K562 (cell line): ENCODE results near the gene HDLBP. TPM values are rescaled to one million over a fixed set of nuclear protein-coding genes. Genes with fewer than 3 reads are reported as not detected.
A peak's percentile ranks its signal among the peaks of the same experiment; 100 is the strongest.

ENCODE experiments used
- ATAC-seq: fragments of 200-7000 bp; cut with Tn5 transposase; 3 replicates; pipeline ENCODE4 v1.9.1; 2020; ENCODE audit warnings: moderate library complexity
- BruUV-seq: library from RNA; stranded (reverse); fragments of 400-500 nt; replicated peaks from 2 replicates; lab custom pipeline; 2021; lab: Mats Ljungman, UMichigan
- CTCF ChIA-PET: fragments of 300-600 bp; formaldehyde crosslinking; extraction: SDS; loops from one replicate; lab custom pipeline; 2021; ENCODE audit warnings: low intra/inter-chr PET ratio; lab: Yijun Ruan, JAX
- POLR2A ChIA-PET: fragments of 300-600, 350-650 bp; sonication (Branson Sonifier 250); formaldehyde crosslinking; extraction: SDS; loops from one replicate; lab custom pipeline; 2021; ENCODE audit warnings: antibody characterized with exemption, inconsistent platforms; lab: Yijun Ruan, JAX
- DNase-seq, 4 experiments: peaks; one replicate each; pipeline versions ENCODE4 v3.0.0 to v3.0.0-alpha.2; 2011 to 2018; ENCODE audit warnings: low spot score in 3 of 4, mixed read lengths in 3 of 4; ENCODE audit errors: extremely low read depth in 1 of 4
- FAIRE-seq: peaks from 2 replicates; lab custom pipeline; 2011; peaks lifted over from hg19 to GRCh38; lab: Jason Lieb, UNC
- H2AFZ ChIP-seq: 2 replicates; pipeline ENCODE4 v1.6.0; 2011; ENCODE audit warnings: low read depth, low read length, control low read depth, inconsistent platforms
- H3K27ac ChIP-seq: fragments of 200-600 bp; 3 replicates; pipeline ENCODE4 v1.8.0; 2011; ENCODE audit warnings: low read depth, mild to moderate bottlenecking, control low read depth, inconsistent platforms, low read length, moderate library complexity, mixed read lengths; ENCODE audit errors: extremely low read depth
- H3K27me3 ChIP-seq, 2 experiments: fragments of 300-600 bp in 1 of 2; 2 replicates in 1 of 2; 3 replicates in 1 of 2; pipeline versions ENCODE4 v1.6.0 to v1.8.0; 2011; ENCODE audit warnings: inconsistent platforms in 2 of 2, low read length in 2 of 2, mild to moderate bottlenecking in 1 of 2, mixed read lengths in 1 of 2, moderate library complexity in 1 of 2; ENCODE audit not compliant: control insufficient read depth in 2 of 2, insufficient read depth in 2 of 2
- H3K36me3 ChIP-seq: fragments of 300-600 bp; 3 replicates; pipeline ENCODE4 v1.8.0; 2011; ENCODE audit warnings: mild to moderate bottlenecking, low read length, inconsistent platforms; ENCODE audit not compliant: control insufficient read depth, insufficient read depth
- H3K4me1 ChIP-seq, 2 experiments: fragments of 200-600 bp in 1 of 2; replicated peaks in 1 of 2; 2 replicates in 1 of 2; 3 replicates in 1 of 2; pipeline versions ENCODE4 v1.5.1 to v1.8.0; 2011; ENCODE audit warnings: inconsistent platforms in 2 of 2, low read length in 2 of 2, mild to moderate bottlenecking in 1 of 2, mixed read lengths in 1 of 2, moderate library complexity in 1 of 2; ENCODE audit not compliant: control insufficient read depth in 2 of 2, insufficient read depth in 2 of 2
- H3K4me2 ChIP-seq: 2 replicates; pipeline ENCODE4 v1.6.1; 2011; ENCODE audit warnings: low read length, control low read depth, inconsistent platforms, mixed read lengths; ENCODE audit not compliant: insufficient read depth
- H3K4me3 ChIP-seq: fragments of 200-600 bp; sonication (generic), shearing (Covaris generic); 2 replicates; pipeline ENCODE4 v1.5.1; 2016; ENCODE audit warnings: control low read depth, inconsistent platforms
- H3K79me2 ChIP-seq: fragments of 200-600 bp; 3 replicates; pipeline ENCODE4 v1.8.0; 2011; ENCODE audit warnings: low read length, inconsistent platforms; ENCODE audit not compliant: control insufficient read depth, insufficient read depth
- H3K9ac ChIP-seq, 2 experiments: 2 replicates each; pipeline versions ENCODE4 v1.6.0 to v1.6.1; 2011; ENCODE audit warnings: low read depth in 2 of 2, low read length in 2 of 2, control low read depth in 1 of 2, inconsistent platforms in 1 of 2, mild to moderate bottlenecking in 1 of 2, mixed read lengths in 1 of 2; ENCODE audit not compliant: insufficient read depth in 1 of 2
- H3K9me1 ChIP-seq: one replicate; pipeline ENCODE4 v1.6.0; 2011; ENCODE audit warnings: inconsistent platforms, mild to moderate bottlenecking, low read length, moderate library complexity; ENCODE audit not compliant: control insufficient read depth, insufficient read depth
- H3K9me3 ChIP-seq: replicated peaks from 2 replicates; pipeline ENCODE4 v1.5.1; 2011; ENCODE audit warnings: low read depth, low read length, inconsistent platforms; ENCODE audit not compliant: control insufficient read depth, insufficient read depth
- H4K20me1 ChIP-seq: replicated peaks from 2 replicates; pipeline ENCODE4 v1.6.1; 2011; ENCODE audit warnings: low read length, inconsistent platforms, mixed read lengths; ENCODE audit not compliant: control insufficient read depth, insufficient read depth
- CTCF ChIP-seq, 3 experiments: IDR thresholded peaks in 2 of 3; conservative IDR thresholded peaks in 1 of 3; 2 replicates each; pipeline ENCODE4 v1.5.1; 2011 to 2012; ENCODE audit warnings: low read length in 3 of 3, mild to moderate bottlenecking in 3 of 3, control low read depth in 2 of 3, improper control_type of control experiment in 1 of 3, inconsistent platforms in 1 of 3, low read depth in 1 of 3, mixed read lengths in 1 of 3, moderate library complexity in 1 of 3; ENCODE audit not compliant: insufficient read depth in 2 of 3
- NR2C1 ChIP-seq, 2 experiments: fragments of 450-650 bp; IDR thresholded peaks; 2 replicates each; pipeline ENCODE4 v1.6.1; 2017; ENCODE audit warnings: mild to moderate bottlenecking in 2 of 2, antibody characterized with exemption in 1 of 2, inconsistent platforms in 1 of 2, missing compliant biosample characterization in 1 of 2, missing genetic modification characterization in 1 of 2
- whole genome bisulfite sequencing: fragments of 100-300 bp; shearing (Covaris generic); methylation state at CpG from one replicate; pipeline ENCODE4 v1.1.6; 2016; ENCODE audit warnings: low coverage, mixed read lengths; ENCODE audit not compliant: insufficient coverage; ENCODE audit errors: missing lambda C conversion rate; 5-methylcytosine and 5-hydroxymethylcytosine counted together
- in situ Hi-C: fragments of 300-500 bp; cut with MboI; formaldehyde crosslinking; loops from 4 replicates; pipeline ENCODE4 v1.15.0; 2018; ENCODE audit warnings: inconsistent platforms, mixed read lengths
- intact Hi-C: fragments of 100-400 bp; cut with micrococcal nuclease; formaldehyde crosslinking; loops from 2 replicates; pipeline ENCODE4 v1.14.2; 2022
- polyA plus RNA-seq, 8 experiments: library from polyadenylated mRNA; depleted of rRNA in 4 of 8; stranded (reverse) in 5 of 8; unstranded in 3 of 8; fragments of >200 nt; fragmentation: Nextera tagmentation in 2 of 8; fragmentation: Illumina TruSeq in 1 of 8; extraction: Ambion mirVana in 2 of 8; extraction: Trizol in 1 of 8; gene quantifications; 2 replicates each; pipeline versions ENCODE4 v1.2.1 to v1.2.3, GENCODE V29; 2011 to 2014; ENCODE audit warnings: inconsistent platforms in 1 of 8, missing spikeins in 1 of 8
- total RNA-seq, 7 experiments: library from RNA; depleted of rRNA in 6 of 7; stranded (reverse); fragments of >200 nt in 6 of 7; fragmentation: Illumina TruSeq in 2 of 7; extraction: Trizol in 2 of 7; gene quantifications; 2 replicates each; pipeline versions ENCODE4 v1.2.1 to v1.2.3, GENCODE V29; 2011 to 2021; ENCODE audit warnings: low replicate concordance in 1 of 7

HDLBP gene
- total and polyA plus RNA-seq, 9 of the 15 experiments (the other 6 are each of a cell fraction or from before 2014, with no cell fraction given): 24.4 to 378 (median 146) TPM

- Histone ChIP-seq H2AFZ (no peak overlapping the region), H3K27ac (no peak overlapping the region), H3K9me1 (no peaks in the 10 kb centered on the region), H3K9ac (0 out of 4 replicates have a peak overlapping the region, but pooled peaks of 1 of the 2 experiments have one; percentile 26), H3K27me3 (no peaks in the 10 kb centered on the region; a peak in 2 of 5 replicates), H3K4me3 (no peak overlapping the region), H3K79me2 (no peaks in the 10 kb centered on the region), H3K9me3 (no peaks in the 10 kb centered on the region), H4K20me1 (no peaks in the 10 kb centered on the region), H3K4me1 (peaks cover 0 to 33% of the 10 kb centered on the region in 2 experiments; a peak in 2 of 5 replicates), H3K36me3 (no peaks in the 10 kb centered on the region), H3K4me2 (no peak overlapping the region)
- TF ChIP-seq NR2C1 (IDR thresholded peaks at IDR 0.05) (no peak), NR2C1 (tag; IDR thresholded peaks at IDR 0.05) (no peak), CTCF (IDR thresholded peaks at IDR 0.05 in 2 of 3, conservative IDR thresholded peaks at IDR 0.05 in 1 of 3; ENCODE audit: insufficient read depth in 2 of 3, low read depth in 1 of 3, low read length in 3 of 3) (0 out of 6 replicates have a peak, but pooled peaks of 1 of the 3 experiments have one; percentile 2)
- in situ Hi-C loops: no loop called here
- intact Hi-C loops: no loop called here
- POLR2A ChIA-PET: interaction anchor here (0.5 kb wide), 1 partner anchor 131 kb away, joined by 3 read pairs; no protein-coding TSS in a partner anchor
- ATAC-seq (peak; percentile 83), FAIRE-seq (no peak), DNase-seq (peak in 1 of 4 experiments; percentile 30)
- 26% methylated on average over 7 of the region's 19 CpGs for WGBS
- BruUV-seq: no TSS peak
- CTCF ChIA-PET: no interaction called here
These were observed 125.0 kb downstream of the HDLBP start for GRCh38 chr2:241190291-241190981.
